Skeletal muscle satellite cell (primary cell): ENCODE data around the gene CENPL. TPM values are rescaled to one million over a fixed set of nuclear protein-coding genes. Genes with fewer than 3 reads are reported as not detected.

Experiments
- small RNA-seq: library from RNA; depleted of rRNA; stranded (forward); fragments of <200 nt; gene quantifications from one replicate; pipeline ENCODE3, GENCODE V24; 2012

CENPL gene

Small RNA genes lying within 50 kb of the gene (small RNA-seq; reads per million reads assigned to genes)
- gene RF00019, result not detected
